Stimulated activated CD8-positive, alpha-beta memory T cell treated with anti-CD3 and anti-CD28 coated beads, Interleukin-15, amount 100 ng/mL, for 48 hours (primary cell): ENCODE results near the gene CD200R1L.

ENCODE experiments used
- DNase-seq, 2 donors: peaks; one replicate each; pipeline ENCODE4 v3.0.0-alpha.2; 2020; ENCODE audit warnings: low read depth in 2 of 2

Gene CD200R1L

GRCh38 chr3:112767177-112767576, 79.5 kb downstream of the CD200R1L start:
- no peak for DNase-seq
